Cortex of kidney (tissue), 1 donor: ENCODE measurements around the gene COLEC11.

Experiments
- DNase-seq: peaks from one replicate; lab custom pipeline; 2025; lab: John Stamatoyannopoulos, UW

Gene COLEC11

DNA sequence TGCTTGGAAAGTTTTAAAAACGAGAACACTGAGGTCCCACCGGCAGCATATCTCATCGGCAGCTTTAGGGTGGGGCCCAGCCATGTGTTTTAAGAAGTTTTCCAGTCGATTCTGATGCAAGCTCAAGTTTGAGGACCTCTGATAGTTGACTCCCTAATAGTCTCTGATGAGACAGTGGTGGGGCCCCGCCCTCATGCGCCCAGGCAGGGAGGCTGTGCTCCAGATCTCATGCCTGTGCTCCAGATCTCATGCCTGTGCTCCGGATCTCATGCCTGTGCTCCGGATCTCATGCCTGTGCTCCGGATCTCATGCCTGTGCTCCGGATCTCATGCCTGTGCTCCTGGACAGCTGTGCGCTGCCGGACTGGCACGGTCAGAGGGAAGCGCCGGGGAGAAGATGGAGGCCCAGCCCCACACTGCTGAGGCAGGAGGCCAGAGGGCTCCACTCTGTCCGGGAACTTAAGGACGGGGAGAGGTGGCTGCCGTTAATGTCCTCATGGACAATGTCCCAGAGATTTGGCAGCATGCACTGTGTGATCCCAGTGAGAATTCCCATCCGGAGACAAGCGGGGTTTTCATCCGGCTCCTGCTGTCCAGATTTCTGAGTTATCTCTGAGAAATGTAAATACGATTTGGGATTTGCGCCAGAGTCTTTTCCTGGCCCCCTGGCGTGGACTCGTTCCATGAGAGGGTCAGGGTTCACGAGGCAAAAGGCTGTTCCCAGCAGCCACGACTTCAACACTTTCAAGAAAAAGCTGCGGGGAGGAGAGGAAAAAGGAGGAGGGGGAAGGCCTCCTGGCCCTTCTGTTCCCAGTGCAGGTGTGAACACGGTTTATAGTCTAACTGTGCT, 9.4 kb upstream of the COLEC11 start:
- no peak for DNase-seq

DNA sequence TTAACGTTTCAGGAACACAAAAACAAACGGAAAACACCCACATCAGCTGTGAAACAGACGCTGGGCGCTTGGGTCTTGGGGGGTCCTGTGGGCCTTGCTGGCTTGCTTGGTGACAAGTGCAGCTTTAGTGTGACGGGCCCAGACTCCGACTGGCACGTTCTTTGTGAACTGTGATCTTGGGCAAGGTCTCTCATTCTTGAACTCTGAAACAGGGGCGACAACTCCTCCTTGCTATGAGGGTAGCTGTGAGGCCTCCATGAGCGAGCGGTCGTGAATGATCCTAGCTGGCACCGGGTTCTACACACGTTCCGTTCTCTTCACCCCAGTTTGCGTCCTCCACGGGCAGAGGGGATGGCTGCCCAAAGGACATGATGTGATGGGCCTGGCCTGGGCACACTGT, 8.7 kb upstream of the COLEC11 start:
- no peak for DNase-seq

DNA sequence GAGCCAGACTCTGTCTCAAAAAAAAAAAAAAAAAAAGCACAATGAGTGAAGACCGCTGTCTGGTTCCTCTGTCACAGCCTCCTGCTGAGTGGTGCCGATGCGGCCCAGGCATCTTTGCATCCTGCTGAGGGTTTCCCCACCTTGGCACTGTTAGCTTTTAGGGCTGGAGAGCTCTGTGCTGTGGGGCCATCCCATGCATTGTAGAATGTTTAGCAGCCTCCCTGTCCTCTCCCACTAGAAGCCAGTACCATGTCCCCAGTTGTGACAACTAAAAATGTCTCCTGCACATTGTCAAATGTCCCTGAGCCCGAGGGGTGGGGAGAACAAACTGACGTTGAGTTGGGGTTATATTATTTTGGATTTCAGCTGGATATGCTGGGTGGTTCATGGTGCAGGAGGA, 7.9 kb upstream of the COLEC11 start:
- DNase-seq, result no peak

DNA sequence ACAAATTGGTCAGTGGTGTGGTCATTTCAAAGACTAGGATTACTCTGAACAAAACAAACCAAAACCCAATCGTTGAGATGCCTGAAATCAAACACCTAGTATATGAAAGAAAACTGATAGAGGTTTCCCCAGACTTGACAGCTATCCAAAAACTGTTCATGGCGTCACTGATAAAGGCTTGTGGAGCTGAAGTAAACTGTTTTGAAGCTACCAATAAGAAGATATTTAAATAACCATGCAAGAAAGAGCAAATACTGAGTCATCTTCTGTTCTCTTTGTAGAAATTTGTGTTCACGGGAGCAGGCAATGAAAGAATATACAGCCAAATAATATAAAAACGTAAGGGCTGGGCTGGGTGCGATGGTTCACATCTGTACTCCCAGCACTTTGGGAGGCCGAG, 7.5 kb upstream of the COLEC11 start:
- DNase-seq, result no peak

DNA sequence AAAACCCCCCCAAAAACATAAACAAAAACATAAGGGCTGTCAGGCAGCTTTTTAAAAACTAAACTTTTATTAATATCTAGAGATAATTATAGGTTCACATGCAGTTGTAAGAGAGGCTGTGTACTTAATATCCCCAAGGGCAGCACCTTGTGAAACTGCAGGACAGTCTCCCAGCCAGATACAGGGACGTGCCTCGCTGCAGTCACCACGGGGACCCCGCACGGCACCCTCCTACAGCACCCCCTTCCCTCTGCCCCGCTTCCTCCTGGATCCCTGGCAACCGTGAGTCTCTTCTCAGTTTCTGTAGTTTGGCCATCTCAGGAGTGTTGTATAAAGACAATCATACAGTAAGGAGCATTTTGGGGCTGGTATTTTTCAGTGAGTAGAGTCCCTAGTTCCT, 6.8 kb upstream of the COLEC11 start:
- no peak for DNase-seq

DNA sequence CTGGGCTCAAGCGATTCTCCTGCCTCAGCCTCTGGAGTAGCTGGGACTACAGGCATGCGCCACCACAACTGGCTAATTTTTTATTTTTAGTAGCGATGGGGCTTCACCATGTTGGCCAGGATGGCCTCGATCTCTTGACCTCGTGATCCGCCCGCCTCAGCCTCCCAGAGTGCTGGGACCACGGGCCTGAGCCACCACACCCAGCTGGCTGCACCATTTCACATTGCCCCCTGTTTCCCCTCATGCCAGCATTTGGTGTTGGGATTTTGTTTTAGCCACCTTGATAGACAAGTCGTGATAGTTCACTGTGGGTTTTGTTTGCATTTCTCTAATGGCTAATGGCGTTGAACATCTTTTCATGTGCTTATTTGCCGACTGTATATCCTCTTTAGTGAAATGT, 5.8 kb upstream of the COLEC11 start:
- no peak for DNase-seq

DNA sequence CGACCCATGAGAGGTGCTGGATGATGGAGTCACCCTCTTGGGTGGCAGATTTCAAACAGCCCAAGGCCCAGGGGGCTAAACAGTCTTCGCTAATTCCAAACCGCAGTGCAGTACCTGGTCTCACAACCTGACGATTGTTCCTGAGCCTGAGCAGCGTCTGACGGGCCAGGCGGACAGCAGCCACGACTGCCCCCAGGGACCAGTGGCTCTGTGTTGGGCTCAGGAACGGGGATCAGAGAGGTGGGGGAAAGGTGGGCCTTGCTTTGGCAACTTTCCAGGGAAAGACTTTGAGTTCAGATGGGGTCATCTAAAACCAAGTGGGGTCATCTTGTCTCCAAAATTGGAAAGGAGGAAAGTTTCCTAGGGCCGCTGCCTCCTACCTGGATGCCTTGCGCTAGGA, 492 bp downstream of the COLEC11 start:
- DNase-seq, result no peak

DNA sequence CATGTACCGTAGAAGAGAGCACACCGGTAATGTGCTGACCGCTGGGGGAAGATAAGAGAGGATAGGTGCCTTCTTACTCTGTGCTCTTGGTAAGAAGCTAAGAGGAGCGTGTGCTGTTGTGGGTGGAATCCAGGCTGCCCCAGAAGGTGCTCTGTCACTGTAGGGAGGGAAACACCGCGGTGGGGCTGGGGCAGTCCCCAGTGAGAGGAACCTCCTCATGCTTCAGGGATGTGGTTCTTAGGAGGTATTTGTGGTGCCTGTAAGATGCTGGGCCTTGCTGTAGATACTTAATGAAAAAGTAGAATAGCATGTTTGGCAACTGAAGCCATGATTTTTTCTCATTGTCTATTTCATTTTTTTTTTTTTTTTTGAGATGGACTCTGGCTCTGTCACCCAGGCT, 1.1 kb downstream of the COLEC11 start:
- no peak for DNase-seq

DNA sequence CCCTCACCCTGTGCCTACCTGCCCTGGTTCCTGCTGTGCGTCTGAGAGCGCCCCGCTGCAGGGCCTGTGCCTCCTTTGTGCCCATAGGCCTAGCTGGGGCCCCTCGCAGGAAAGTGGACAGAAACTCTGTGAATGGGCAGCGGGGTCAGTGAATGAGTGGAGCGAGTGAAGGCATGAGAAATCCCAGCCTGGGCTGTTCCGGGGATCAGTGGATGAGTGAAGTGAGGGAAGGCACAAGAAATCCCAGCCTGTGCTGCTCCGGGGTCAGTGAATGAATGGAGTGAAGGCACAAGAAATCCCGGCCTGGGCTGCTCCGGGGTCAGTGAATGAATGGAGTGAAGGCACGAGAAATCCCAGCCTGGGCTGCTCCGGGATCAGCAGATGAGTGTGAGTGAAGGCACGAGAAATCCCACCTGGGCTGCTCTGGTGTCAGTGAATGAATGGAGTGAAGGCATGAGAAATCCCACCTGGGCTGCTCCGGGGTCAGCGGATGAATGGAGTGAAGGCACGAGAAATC, 2.0 kb downstream of the COLEC11 start:
- DNase-seq, result no peak

DNA sequence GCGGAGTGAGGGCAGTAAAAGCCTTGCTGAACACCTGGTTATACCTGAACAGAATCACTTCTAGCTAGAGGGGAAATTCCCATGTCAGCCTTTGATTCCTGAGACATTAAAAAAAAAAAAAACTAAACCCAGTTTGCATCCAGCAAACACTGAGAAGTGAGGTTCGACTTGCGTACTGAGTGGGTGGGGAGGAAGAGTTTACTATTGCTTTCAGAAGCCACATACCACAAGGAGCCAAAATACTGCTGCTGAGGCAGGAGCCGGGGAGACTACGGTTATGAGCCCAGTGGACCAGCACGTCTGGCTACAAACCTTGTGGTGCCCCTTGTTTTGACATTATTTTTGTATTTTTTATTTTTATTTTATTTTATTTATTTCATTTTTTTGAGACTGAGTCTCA, 2.7 kb downstream of the COLEC11 start:
- DNase-seq, result no peak

DNA sequence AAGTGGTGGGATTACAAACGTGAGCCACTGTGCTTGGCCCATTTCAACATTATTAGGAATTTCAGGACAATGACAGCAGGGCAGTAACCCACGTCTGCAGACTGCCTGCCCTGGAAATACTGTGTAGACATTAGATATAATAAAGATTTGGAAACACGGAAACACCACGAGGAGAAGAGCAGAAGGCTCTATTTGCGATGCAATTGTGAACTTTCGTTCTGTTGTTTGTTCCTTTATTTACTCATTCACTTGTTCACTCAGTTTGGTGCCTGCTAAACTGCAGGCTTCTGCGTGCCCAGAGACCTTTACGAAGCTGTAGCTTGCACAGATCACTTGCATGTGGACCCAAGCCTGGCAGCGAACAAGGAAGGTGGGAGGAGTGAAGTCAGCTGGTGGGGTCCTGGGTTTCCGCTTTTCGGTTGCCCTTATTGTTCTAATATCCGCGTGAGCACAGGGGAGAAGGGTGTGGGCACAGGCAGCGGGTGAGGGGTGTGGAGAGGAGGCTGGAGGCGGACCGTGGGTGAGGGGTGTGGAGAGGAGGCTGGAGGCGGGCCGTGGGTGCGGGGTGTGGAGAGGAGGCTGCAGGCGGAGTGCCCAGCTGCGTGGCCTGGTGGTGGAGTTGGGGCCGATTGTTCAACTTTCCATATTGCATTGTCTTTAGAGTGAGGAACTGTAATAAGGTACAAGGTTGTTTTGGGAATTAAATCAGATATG, 3.4 kb downstream of the COLEC11 start:
- no peak for DNase-seq

DNA sequence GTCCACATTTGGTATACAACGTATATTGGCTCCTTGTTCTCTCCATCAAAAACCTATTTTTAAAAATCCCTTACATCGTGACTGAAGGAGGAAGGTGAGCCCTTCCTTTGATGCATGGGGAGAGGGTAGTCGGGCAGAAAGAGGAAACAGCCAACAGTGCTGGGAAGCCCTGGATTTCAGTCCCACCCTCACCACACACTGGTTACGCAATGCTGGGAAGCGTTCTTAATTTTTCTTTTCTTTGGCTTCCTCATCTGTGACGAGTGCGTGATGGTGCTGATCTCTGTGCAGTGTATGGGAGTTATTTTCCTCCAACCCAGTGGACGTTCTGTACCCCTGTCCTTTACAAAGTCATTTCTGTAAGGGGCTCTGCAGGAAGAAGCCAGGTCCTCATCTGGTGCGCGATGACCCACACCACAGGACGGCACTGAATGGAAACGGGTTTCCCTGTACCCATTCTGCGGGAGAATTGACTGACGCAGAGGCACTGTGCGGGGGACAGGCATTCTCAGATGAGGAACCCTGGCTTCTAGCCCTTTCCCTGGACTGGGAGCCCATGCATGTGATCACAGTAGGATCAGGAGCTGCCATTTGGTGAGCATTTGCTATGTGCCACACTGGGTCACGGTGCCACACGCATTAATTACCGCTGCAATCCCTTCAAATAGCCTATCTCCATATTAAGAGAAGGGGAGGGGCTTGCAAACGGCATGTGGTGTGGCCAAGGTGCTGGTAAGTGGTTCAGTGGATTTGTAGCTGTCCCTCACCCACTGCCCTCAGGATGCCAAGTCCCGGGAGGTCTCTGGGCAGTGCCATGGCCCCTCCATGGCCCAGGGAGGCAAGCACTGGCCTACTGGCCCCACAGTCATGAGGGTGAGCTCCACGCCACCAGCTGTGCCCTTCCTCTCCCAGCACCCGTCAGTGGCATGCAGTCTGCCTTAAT, 4.3 kb downstream of the COLEC11 start:
- no peak for DNase-seq

DNA sequence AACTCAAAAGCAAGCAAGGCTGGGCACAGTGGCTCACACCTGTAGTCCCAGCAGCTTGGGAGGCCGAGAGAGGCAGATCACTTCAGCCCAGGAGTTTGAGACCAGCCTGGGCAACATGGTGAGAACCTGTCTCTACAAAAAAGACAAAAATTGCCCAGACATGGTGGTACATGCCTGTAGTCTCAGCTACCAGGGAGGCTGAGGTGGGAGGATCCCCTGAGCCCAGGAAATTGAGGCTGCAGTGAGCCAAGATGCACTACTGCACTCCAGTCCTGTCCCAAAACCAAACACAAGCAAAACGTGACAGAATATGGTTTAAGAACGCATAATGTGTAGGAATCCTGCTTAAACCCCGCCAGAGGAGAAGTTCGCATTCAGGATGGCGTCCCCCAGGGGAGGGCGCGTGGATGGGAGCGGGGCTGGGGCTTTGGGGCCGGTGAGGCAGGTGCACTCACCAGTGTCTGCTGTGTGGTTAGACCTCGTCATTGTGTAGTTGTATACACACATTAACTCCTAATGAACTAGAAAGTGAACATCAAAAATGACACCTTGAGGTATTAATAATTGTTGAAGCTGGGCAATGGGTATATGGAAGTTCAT, 5.4 kb downstream of the COLEC11 start:
- no peak for DNase-seq

DNA sequence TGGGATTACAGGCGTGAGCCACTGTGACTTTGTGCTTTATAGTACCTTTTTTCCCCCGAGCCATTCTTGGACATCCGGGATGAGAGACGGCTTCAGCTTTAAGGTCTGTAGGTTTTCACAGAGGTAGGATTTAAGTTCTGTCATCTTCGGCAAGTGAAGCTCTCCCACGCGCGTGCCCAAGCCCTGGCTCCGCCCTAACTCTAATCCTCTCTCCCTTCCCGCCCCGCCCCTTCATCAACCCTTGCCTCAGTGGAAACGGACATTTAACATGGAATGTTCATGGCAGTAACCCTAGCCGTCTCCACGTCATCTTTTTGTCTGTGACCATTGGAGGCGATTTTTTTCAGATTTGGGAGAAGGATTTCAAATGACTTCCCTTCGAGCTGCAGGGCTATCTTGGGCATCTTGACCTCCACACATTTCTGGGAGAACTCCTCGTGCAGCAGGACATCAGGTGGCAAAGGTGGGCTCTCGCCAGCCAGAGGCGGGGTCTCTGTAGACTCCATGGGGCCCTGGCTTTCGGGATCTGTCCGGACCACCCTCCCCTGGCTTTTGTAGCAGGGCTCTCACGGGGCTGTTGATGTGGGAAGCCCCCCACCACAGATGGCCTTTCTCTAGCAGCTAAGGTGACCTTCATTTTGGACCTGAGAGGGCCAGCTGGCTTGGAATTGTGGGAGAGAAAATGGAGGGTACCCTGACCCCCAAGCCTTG, 6.8 kb downstream of the COLEC11 start:
- DNase-seq, result no peak

DNA sequence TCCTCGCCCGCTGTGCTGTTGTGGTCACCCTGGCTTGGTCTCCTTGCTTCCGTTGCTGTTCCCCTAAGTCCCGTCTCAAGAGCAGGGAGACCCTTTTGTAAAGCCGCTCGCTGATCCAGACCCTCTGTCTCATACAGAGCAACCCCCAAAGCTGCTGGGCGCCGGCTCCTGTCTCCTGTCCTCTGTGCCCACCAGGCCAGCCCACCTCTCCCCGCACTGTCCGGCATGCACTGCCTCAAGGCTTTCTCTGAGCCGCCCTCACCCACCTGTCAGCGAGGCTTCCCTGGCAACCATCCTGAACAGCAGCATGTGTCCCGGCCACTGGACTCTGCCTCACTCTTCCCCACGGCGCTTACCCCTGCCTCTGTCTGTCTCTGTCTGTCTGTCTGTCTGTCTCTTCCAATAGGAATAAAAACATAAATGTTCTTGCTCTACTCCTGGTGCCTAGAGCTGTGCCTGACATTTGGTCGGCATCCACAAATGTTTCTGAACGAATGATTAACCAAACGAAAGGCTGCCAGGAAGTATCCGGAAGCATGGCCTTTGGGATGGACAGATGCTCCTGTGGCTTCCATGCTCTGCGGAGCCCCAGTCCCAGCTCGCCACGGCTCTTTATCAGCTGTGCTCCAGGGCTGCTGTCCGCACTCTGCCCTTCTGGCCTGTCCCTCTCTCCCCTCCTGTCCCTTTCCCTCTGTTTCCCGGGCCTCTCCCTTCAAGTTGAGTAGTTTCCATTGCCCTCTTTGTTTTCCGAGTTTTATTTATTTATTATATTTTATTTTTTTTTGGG, 7.8 kb downstream of the COLEC11 start:
- DNase-seq, result no peak

DNA sequence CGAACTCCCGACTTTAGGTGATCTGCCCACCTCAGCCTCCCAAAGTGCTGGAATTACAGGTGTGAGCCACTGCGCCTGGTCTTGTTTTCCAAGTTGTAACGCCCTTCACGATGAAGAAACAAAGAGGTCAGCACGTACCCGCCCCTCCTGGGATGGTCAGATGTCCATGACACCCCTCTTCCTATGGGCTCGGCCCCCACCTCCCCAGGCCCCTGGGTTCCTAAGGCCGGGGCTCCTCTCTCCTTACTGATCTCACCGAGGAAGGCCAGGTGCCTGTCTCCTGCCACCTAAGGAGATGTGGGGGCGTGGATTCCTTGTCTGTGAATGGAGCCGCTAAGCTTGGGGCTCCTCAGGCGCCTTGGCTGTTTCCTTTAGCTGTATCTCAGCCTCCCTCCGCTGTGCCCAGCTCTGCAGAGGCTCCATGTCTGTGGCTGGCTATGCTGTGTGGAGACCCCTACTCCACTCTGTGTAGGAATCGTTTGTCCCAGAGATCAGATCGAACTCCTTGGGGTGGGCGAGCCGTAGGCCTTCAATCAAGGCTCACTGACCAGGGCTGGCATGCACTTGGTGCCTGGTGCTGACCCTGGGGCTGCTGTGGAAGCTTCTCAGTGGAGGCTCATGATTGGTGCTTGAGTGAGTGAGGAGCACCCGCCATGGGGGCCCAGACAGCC, 8.8 kb downstream of the COLEC11 start:
- no peak for DNase-seq

DNA sequence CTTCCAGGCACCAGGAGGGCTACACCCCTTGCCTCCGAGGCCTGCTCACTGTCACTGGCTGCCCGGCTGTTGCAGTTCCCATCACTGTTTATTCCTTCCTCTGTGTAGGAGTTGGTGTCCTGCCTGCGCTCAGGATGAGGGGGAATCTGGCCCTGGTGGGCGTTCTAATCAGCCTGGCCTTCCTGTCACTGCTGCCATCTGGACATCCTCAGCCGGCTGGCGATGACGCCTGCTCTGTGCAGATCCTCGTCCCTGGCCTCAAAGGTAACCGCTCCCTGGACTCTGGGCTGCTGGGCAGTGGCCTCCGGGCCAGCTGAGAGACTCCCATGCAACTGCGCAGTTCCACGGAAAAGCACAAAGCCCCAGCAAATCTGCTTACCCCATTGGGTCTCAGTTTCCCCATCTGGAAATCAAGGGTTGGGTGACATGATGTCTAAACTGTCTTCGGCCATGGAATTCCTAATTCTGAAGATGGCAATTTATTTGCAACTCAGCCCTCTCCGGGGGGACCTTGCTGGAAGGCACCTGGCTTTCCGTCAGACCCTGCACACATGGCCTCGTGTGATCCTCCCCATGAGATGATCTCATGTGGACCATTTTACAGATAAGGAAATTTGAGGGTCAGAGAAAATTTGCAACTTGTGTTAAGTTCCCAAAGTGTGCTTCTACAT, 9.4 kb downstream of the COLEC11 start:
- DNase-seq, result no peak

DNA sequence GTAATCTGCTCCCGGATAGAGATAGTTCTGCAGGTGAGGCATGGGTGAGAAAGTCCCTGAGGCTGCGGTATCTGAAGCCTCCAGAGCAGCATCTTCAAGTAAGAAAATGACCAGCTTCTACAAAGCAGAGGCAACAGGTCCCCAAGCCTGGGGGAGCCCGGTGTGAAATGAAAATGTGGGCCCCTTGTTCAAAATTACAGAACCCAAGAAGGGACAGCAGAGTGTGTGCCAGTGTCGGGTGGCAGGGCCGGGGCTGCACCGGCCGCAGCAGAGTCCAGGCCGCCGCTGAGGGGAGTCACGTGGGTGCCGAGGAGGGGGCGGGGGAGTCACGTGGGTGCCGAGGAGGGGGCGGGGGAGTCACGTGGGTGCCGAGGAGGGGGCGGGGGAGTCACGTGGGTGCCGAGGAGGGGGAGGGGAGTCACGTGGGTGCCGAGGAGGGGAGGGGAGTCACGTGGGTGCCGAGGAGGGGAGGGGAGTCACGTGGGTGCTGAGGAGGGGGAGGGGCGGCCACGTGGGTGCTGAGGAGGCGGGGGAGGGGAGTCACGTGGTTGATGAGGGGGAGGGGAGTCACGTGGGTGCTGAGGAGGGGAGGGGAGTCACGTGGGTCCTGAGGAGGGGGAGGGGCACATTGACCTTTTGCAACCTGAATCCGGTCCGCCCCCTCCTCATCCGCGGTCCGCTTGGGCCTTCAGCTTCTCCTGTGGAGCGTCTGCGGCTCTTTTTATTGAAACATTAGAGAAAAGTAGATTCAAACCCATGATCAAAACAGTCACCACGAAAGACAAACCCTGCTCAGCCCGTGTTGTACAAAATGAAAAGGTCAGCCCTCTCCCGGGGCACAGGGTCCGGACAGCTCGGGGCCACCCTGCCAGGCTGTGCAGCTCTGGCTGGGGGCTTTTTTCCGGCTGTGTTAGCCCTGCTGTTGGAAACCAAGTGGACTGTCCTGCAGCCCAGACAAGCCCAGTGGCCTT, 10.4 kb downstream of the COLEC11 start:
- no peak for DNase-seq
